Prostate gland (tissue), 2 donors: ENCODE results near the gene RANBP1.

ENCODE experiments used
- POLR2A ChIP-seq: fragments of 450-650 bp; IDR thresholded peaks from one replicate; pipeline ENCODE4 v1.6.1; 2016; ENCODE audit warnings: antibody characterized with exemption, mild to moderate bottlenecking
- POLR2AphosphoS5 ChIP-seq: sonication (generic); formaldehyde crosslinking; IDR thresholded peaks from one replicate; pipeline ENCODE4 v1.6.1; 2017; ENCODE audit warnings: antibody characterized with exemption
- TF ChIP-seq, protein P1 (sequence below), 4 experiments: fragments of 200-600 bp in 2 of 4; fragments of 450-650 bp in 2 of 4; sonication (generic) in 2 of 4; IDR thresholded peaks; 1 replicate in 3 of 4; 2 replicates in 1 of 4; pipeline ENCODE4 v1.5.1; 2016 to 2019; ENCODE audit warnings: antibody characterized with exemption in 4 of 4, mild to moderate bottlenecking in 2 of 4, moderate library complexity in 2 of 4

DNA sequence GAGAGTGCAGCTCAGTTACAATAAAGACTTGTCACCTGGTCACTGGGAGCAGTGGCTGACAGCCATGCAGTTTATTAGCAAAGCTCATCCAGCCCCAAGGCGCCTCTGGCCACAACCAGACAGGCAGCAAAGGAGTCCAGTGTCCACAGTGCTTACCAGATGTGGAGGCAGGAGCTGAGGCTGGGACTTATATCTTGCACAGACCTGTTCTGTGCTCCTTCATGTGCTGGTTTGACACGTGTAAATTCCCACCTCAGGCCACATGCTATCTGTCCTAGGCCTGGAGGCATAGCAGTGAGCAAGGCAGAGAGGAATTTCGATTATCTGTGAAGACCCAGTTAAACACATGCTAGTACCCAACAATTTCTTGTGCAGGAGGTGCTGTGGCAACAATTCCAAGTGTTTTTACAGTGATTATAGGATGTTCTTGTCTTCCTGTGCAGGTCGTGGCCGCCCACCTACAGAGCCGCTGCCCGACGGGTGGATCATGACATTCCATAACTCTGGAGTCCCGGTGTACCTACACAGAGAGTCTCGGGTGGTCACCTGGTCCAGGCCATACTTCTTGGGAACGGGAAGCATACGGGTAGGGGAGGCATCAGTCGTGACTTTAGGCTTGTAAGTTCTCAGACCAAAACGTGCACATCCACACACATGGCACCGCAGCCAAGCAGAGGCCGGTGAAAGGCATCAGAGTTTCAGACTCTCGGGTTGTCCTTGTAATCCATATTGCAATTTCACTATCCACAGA lies 26.5 kb upstream of the RANBP1 start:
- no peak for TF ChIP-seq POLR2A
- TF ChIP-seq, protein P1, sequence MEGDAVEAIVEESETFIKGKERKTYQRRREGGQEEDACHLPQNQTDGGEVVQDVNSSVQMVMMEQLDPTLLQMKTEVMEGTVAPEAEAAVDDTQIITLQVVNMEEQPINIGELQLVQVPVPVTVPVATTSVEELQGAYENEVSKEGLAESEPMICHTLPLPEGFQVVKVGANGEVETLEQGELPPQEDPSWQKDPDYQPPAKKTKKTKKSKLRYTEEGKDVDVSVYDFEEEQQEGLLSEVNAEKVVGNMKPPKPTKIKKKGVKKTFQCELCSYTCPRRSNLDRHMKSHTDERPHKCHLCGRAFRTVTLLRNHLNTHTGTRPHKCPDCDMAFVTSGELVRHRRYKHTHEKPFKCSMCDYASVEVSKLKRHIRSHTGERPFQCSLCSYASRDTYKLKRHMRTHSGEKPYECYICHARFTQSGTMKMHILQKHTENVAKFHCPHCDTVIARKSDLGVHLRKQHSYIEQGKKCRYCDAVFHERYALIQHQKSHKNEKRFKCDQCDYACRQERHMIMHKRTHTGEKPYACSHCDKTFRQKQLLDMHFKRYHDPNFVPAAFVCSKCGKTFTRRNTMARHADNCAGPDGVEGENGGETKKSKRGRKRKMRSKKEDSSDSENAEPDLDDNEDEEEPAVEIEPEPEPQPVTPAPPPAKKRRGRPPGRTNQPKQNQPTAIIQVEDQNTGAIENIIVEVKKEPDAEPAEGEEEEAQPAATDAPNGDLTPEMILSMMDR (IDR thresholded peaks at IDR 0.05), result no peak
- TF ChIP-seq POLR2AphosphoS5, result no peak
